HTERT RPE-1 (cell line): ENCODE measurements around the gene UBFD1.
"Not testable (repeated sequence)": the region's sequence is repeated elsewhere in the genome, so short reads cannot be mapped to it uniquely, and the experiment has no call there.

Source experiments
- in situ Hi-C: fragments of 300-500 bp; cut with MboI; formaldehyde crosslinking; loops from 4 replicates; pipeline ENCODE4 v1.14.3; 2020; ENCODE audit warnings: low sequenced_read_pairs

UBFD1 gene

DNA sequence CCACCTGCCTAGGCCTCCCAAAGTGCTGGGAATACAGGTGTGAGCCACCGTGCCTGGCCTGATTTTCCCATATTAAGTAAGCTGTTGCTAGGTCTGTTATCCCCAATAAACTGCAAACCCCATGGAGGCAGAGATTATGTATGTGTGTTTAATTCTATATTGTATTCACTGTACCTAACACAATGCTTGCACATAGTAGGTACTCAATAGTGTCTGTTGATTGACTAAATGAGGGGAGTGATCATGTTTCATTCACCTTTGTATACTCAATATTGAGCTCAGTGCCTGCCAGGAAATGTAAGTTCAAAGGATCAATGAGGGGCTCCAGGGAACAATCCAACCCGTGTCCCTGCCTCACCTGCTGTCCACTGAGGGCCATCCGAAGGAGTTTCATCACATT, 32.6 kb upstream of the UBFD1 start:
- in situ Hi-C loops = no loop called here

DNA sequence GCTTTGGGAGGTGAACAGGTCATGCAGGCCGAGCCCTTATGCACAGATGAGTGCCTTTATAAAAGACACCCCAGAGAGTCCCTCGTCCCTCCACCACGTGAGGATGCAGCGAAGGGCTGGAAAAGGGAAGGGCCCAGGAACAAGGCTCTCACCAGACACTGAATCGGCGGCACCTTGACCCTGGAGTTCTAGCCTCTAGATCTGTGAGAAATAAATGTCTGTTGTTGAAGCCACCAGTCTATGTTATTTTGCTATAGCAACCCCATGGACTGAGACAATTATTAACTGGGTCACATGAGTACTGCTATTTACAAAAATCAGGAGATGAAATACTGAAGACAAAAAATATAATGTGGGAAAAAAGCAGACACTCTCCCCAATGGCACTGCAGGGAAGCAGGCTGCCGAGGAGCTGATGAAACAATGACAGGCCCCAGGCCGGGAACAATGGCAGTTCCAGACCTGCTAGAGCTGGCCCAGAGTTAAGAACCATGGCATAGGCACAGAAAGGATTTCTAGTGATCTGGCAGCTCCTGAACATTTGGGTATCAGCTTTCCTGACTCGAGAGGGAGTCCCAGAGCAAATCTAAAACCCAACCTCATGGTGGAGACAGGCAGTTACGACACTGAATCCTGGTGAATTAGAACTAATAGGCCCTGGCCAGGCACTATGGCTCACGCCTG, 29.4 kb upstream of the UBFD1 start:
- in situ Hi-C loops = no loop called here

DNA sequence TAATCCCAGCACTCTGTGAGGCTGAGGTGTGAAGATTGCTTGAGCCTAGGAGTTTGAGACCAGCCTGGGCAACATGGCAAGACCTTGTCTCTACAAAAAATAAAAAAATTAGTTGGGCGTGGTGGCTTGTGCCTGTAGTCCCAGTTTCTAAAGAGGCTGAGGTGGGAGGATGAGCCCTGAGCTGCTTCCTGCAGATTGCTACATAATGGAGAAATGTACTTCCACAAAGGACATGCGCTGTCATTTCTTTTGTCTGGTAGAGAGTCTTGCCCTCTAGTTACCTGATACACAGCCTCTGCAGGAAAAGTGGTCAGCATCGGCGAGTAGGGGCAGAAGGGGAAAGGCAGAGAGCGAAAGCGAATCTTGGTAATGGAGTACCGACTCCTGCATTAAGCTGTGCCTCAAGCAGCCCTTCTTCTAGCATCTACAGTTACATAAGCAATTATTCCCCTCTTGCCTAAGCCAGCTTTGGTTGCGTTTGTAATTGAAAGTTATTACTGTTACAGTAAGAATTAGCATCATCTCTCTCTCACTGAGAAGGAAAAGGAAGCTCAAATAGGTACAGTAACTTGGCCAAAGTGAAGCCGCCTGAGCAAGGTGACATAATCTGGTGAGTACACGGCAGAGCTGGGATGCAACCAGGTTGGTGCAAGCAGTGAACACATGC, 28.8 kb upstream of the UBFD1 start:
- in situ Hi-C loops = no loop called here

DNA sequence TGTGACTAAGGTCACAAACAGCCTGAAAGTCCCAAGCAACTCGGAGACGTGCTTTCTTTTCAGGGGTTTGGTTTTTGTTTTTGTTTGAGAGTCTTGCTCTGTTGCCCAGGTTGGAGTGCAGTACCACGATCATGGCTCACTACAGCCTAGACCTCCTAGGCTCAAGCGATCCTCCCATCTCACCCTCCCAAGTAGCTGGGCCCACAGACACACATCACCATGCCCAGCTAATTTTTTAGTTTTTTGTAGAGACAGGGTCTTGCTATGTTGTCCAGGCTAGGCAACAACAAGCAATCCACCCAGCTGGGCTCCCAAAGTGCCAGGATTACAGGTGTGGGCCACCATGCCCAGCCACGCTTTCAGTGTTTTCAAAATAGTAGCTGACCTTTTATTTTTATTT, 27.5 kb upstream of the UBFD1 start:
- in situ Hi-C loops = no loop called here

DNA sequence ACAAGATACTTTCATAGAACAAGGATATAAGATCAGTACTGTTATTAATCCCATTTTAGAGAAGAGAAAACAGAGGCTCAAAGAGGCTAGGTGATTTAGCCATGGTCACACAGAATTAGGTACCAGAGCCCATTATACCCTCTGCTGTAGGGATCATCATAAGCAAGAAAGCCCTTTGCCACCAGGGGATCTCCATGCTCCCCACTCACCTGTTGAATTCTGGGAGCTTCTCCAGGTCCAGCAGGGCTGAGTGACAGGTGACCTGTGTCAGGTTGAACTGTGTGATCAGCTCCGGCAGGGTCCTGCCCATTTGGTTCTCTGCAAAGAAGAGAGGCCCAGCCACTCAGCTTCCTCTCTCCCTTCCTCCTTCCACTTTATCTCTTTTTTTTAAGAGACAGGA, 25.1 kb upstream of the UBFD1 start:
- in situ Hi-C loops = no loop called here

DNA sequence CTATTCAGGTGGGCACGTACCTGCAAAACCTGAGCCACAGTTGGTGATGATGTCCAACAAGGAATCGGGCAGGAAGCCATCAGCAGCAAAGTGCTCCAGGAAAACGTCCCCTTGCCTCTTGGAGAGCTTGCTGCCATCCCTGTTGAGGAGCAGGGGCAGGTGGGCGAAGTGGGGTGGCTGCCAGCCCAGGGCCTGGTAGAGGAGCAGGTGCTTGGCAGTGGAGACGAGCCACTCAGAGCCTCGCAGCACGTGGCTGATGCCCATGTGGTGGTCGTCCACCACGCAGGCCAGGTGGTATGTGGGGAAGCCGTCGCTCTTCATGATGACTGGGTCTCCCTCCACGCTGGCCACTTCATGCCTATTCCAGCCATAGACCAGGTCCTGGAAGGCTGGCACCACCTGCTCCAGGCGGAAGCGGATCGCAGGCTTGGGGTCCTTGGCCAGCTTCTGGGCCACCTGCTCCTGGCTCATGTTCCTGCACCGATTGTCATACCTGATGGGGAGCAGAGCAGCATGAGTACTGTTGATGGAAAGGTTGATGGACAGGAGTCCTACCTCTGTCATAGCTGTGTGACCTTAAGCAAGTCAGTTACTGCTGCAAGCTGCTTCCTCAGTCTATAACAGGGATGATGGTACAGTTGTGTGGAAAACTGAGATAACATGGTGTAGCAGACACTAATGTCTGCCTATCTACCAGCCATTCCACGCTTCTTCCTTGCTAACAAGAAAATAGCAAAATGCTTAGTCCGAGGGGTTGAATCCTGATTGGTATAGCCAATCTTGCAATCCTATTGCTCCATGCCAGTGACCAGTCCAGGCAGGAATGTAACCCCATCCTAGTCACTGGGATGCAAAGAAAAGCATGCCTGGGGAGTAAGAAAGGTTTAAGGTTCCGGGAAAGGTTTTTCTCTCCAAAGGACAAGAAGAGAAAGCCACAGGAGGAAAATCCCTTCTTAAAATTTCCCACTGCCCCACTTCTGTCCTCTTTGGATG, 22.4 kb upstream of the UBFD1 start:
- in situ Hi-C loops = no loop called here

DNA sequence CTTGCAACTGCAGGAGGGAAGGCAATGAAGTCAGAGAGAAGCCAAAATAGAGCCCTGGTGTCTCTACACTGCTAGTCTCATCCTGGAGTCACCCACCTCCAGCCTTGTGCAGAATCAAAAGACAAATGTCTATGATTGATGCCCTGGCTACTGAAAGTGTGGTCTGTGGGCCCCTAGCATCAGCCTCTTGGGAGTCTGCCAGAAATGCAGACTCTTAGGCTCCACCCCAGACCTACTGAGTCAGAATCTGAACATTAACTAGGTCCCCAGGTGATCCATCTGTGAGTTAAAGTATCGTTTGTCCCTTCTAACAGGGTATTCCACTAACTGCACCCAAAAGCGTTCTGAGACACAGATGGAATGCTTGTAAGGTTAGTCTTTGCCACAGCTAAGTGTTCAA, 21.6 kb upstream of the UBFD1 start:
- in situ Hi-C loops = no loop called here

DNA sequence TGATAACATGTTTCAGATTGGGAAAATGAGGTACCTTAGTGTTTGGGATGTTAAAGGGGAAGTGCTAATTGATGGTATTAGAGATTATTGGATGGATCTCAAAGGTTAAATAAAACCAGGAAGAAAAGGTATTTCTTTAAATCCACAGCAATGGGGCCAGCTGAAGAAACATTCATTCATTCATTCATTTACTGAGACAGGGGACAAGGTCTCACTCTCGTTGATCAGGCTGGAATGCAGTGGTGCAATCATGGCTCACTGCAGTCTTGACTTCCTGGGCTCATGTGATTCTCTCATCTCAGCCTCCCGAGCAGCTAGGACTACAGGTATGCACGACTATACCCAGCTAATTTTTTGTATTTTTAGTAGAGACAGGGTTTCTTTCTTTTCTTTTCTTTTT, 20.1 kb upstream of the UBFD1 start:
- in situ Hi-C loops = no loop called here

DNA sequence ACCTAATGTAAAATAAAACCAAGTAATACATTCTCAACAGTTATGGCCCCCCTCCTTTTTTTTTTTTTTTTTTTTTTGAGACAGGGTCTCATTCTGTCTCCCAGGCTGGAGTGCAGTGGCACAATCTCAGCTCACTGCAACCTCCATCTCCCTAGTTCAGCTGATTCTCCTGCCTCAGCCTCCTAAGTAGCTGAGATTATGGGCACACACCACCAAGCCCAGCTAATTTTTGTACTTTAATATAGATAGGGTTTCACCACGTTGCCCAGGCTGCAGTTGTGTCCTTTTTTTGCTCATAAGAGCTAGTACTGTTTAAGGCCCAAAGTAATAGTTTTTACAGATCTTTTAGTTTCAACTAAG, 18.6 kb upstream of the UBFD1 start:
- in situ Hi-C loops = no loop called here

DNA sequence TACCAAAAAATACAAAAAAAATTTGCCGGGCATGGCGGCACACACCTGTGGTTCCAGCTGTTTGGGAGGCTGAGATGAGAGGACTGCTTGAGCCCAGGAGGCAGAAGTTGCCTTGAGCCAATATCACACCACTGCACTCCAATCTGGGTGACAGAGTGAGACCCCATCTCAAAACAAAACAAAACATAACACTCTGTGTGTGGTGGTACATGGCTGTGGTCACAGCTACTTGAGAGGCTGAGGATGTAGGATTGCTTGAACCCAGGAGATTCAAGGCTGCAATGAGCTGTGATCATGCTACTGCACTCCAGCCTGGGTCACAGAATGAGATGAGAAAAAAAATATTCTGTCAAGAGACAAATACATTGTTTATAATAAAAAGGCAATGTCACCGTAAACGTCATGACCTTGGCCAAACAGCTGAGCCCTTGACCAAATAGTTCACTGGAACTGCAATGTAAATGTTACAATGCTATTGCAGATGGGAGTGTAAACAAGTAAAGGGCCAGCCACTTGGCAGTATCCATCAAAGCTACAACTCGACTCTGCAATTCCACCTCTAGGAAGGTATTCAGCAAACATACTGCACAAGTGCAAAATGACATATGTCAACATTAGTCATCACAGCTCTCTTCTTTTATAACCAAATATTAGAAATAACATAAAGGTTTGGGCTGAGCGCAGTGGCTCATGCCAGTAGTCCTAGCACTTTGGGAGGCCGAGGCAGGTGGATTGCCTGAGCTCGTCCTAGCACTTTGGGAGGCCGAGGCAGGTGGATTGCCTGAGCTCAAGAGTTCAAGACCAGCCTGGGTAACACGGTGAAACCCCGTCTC, 17.3 kb upstream of the UBFD1 start:
- in situ Hi-C loops = no loop called here

DNA sequence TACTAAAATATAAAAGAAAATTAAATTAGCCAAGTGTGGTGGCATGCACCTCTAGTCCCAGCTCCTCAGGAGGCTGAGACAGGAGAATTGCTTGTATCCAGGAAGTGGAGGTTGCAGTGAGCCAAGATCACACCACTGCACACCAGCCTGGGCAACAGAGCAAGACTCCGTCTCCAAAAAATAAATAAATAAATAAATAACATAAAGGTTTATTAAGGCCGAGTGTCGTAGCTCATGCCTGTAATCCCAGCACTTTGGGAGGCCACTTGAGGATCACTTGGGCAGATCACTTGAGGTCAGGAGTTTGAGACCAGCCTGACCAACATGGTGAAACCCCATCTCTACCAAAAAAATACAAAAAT, 16.7 kb upstream of the UBFD1 start:
- in situ Hi-C loops = not testable (repeated sequence)

DNA sequence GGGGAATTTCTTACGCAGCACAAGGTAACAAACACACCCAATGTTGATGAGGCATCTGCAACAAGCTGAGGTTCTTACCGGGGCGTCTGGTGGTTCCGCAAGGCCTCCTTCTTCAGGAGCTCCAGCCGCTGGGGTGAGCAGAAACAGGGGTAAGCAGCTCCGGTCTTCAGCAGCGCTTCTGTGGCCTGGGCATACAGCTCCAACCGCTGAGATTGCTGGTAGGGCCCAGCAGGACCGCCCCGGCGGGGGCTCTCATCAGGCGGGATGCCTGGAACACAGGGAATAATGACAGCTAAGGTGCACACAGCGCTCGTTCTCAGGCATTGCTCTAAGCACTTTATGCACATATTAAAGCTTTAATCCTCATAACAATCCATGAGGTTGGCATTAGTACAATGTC, 13.1 kb upstream of the UBFD1 start:
- in situ Hi-C loops = no loop called here

DNA sequence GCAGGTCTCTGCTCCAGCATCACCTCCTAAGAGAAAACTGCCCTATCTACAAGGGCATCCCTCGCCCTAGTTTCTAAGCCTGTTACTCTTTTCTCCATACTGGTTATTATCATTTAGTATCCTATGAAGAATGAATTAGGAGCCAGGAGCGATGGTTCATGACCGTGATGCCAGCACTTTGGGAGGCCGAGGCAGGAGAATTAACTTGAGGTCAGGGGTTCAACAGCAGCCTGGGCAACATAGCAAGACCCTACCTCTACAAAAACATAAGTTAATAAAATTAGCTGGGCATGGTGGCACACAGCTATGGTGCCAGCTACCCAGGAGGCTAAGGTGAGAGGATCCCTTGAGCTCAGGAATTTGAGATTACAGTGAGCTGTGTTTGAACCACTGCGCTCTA, 7.6 kb upstream of the UBFD1 start:
- in situ Hi-C loops = no loop called here

DNA sequence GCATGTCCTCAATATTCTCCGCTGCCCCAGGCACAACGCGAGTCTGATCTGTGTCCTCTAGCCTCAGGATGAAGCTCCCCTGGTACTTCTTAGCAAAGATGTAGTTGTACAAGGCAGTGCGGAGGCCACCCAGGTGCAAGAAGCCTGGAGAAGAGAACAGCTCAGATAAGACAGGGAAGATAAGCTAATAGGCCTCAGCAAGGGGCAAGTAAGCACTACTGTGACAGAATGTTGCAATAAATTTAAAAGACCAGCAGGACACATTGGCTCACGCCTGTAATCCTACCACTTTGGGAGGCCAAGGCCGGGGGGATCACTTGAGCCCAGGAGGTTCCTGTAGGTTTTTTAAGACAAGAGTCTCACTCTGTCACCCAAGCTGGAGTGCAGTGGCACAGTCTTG, 5.4 kb upstream of the UBFD1 start:
- in situ Hi-C loops = no loop called here

DNA sequence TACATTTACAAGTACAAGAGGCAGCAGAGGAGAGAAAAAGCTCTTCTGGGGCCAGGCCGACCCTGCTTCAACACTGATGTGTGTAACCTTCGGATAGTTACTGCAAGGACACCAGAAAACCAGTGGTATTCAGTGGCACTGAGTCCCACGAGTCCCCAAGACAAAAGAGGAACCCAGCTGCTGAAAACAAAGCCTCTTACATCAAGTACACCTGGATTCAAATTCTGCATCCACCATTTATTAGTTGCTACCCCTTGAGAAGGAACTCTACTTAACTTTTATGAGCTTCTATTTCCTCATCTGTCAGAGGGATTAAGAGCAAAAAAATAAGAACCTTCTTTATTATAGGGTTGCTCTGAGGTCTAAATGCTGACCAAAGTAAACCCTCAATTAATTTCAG, 3.0 kb upstream of the UBFD1 start:
- in situ Hi-C loops = no loop called here

DNA sequence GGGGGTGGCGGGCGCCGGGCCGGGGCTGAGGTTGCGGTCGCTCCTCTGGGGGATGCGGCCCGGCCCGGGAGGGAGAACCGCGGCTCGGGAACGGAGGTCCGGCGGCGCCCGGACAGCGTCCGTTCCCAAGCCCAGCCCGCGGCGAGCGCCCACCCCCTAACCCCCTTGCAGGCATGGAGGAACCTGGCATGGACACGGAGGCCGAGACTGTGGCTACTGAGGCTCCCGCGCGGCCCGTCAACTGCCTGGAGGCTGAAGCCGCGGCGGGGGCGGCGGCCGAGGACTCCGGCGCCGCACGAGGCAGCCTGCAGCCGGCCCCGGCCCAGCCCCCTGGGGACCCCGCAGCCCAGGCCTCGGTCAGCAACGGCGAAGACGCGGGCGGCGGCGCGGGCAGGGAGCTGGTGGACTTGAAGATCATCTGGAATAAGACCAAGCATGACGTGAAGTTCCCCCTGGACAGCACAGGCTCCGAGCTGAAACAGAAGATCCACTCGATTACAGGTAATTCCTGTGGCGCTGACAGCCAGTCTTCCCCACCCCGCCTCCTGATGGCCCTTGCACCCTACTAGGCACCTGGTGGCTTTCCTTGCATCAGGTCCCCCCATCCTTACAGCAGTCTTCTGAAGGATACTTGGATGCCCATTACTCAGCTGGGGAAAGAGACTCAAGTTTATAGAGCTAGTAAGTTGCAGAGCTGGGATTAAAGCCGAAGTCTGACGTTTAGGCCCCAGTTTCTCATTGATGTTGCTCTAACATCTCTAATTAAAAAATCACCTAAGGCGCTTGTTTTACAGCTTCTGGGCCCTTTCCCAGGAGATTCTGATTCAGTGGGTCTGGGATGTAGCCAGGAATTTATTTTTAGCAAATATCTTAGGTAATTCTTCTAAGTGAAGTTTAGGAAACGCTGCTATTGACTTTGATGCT, 514 bp downstream of the UBFD1 start:
- in situ Hi-C loops = no loop called here

DNA sequence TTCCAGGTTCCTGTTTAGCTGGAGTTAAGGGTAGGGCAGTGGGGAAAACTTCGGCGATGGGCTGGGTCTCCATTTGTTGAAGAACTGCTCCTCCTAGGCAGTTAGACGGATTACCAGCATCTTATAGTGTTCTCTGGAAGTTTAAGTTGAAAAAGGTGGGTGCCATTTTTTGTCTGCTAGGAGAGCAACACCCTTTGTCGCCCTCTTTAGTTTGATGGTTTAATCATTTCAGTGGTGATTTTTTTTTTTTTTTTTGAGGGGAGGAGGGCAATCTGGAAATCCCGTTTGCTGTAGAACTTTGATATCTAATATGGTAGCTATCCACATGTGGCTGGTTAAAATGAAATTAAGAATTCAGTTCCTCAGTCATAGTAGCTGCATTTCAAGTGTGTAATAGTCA, 4.1 kb downstream of the UBFD1 start:
- in situ Hi-C loops = no loop called here

DNA sequence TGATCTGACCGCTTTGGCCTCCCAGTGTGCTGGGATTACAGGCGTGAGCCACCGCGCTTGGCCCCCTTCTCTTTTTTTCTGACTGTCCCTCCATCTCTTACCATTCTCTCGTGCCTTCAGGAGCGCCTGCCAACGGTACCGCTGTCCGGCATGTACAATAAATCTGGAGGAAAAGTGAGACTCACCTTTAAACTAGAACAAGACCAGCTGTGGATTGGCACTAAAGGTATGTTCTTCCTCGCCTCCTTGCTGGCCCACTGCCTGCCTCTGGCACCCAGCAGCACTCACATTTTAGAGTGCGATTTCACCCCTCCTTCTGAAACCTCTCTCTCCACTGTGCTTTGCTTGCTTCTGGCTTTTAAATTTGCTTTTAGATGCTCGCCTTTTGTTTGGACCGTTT, 5.0 kb downstream of the UBFD1 start:
- in situ Hi-C loops = no loop called here

DNA sequence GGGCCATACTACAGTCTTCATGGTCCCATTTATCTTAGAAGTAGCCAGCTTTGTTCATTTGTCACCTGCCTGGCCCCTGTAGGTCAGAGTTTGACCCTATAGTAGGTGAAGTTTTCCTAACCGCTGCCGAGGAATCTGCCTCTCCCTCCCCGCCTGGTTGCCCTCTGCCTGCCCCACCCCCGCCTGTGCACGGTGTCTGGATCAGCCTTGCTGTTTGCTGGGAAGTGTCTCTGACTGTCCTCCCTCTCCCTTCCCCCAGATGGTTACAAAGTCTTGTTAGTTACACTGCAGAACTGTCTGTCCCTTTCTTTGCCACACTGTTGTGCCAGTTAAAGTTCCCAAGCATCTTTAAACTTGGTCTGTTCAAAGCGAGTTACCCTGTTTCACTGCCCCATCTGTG, 5.7 kb downstream of the UBFD1 start:
- in situ Hi-C loops = no loop called here
